HG02943 (cell line): ENCODE measurements around the gene PLEKHO2.

Source experiments
- ATAC-seq: cut with Tn5 transposase; IDR thresholded peaks from one replicate; pipeline ENCODE4 v1.9.1; 2021; ENCODE audit warnings: mild to moderate bottlenecking, low read depth, moderate library complexity; ENCODE audit not compliant: unreplicated experiment

PLEKHO2 gene

DNA sequence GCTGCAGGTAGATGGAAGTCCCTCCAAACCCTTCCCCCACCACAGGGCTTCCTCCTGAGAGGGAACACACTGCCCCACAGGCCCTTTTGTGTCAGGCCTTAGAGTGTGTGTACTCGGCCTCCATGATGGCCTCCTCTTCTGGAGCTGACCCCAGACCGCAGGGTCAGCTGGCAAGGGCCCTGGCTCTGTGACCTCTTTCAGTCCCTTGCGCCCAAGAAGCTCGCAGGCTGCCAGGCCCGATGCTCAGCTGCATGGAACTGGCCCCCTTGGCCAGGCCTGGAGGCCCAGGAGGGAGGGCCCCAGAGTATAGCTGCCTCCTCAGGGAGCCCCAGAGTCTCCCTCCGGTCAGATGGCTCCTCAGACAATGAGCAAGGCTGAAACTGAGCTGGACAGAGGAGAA lies 46.6 kb downstream of the PLEKHO2 start:
- no peak for ATAC-seq

DNA sequence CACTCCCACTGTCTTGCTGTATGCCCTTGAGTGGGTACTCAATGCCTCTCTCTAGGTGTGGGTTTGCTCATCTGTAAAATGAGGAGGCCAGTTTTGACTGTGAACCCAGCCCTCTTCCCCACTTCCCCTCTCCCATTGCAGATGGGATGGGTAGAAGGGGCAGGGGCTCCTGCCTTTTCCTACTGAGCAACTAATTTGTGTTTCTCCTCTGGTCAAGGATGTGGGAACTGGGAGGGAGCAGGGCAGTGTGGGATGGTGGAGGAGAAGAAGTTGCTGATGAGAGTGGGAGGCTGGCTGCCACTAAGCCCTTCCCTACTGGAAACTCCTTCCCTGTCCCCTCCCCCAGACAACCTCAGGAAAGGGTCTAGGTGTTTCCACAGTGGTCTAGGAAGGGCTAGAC lies 49.8 kb downstream of the PLEKHO2 start:
- ATAC-seq, result no peak

DNA sequence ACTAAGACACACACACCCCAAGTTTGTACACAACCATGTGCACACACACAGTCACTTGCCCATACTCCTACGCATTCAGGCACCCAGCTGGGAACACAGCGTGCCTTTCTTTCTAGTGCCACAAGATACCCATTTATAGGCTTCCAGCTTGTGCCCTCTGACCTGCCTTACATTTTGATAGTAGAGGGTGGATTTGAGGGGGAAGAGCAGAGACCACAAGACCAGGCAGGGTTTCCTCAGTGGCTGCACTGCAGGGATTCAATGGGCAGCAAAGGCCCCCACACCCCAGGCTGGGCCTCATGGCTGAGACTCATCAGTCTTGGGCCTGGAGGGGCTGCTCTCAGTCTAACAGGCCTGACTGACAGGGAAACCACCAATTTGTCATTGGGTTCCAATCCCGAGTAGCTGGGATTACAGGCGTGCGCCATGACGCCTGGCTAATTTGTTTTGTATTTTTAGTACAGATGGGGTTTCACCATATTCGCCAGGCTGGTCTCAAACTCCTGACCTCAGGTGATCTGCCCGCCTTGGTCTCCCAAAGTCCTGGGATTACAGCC lies 51.2 kb downstream of the PLEKHO2 start:
- ATAC-seq, result no peak

DNA sequence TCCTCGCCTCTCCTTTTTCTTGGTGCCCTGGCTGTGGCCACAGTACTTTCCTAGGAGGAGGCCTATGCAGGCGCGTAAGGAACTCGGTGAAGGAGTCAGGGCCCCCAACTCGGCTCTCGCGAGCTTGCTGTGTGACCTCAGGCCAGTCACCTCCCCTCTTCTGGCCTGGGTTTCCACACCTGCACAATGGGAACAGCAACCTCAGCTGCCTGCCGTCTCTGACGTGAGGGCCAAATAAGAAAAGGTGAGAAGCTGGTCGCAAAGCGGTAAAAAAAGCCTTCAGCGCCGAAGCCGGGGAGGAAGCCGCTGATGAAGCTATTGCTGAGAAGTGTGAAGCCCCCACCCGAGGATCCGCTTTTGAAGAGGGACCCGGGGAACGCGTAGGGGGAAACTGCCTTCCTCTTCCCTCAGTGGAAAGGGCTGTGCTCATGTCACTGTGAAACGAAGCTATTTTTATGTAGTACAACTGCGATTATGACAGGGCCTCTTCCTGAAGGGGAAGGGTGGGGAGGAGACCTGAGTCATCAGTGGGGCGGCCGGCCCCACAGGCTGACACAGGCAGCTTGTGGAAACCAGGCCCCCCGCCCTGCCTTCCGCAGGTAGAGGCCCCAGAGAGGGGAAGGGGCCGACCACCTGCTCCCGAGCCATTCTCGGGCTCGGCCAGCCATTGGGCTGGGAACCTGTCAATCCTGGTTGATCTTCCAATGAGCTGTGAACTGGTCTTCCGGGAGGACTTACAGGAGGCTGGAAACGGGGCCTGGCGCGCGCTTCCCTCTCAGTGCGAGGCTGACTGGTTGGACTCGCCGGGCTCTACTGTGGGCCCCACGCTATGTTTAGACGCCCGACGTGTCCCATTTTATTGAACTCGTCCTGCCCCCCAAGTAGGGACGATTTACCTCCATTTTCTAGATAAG lies 52.0 kb downstream of the PLEKHO2 start:
- ATAC-seq, result peak; percentile 53

DNA sequence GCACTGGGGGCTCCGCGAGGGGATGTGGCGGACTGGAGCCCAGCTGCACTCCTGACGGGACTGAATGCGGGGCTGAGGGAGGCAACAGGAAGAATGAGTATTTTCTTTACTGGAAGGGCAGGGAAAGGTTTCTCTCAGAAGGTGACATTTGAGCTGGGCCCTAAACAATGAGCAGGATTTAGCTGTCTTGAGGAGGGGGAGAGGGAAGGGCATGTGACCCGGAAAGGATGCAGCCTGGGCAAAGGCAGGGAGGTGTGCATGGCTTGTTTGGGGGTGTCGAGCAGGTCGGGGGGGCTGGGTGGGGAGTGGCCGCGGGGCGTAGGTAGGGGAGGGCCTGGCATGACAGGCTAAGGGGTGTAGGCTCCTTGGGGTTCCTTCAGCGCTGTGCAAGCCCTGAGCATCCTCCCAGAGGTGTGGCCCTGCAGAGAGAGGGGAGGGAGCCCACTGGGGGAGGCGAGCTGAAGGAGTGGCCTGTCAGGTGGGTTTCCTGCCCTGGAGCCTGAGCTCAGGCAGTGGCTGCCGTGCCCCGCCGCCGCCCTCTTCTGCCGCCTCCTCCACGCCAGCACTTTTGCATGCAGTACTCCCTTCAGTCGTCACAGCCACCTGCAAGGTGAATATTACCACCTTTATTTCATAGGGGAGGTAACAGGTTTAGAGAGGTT lies 52.8 kb downstream of the PLEKHO2 start:
- peak; percentile 1 for ATAC-seq

DNA sequence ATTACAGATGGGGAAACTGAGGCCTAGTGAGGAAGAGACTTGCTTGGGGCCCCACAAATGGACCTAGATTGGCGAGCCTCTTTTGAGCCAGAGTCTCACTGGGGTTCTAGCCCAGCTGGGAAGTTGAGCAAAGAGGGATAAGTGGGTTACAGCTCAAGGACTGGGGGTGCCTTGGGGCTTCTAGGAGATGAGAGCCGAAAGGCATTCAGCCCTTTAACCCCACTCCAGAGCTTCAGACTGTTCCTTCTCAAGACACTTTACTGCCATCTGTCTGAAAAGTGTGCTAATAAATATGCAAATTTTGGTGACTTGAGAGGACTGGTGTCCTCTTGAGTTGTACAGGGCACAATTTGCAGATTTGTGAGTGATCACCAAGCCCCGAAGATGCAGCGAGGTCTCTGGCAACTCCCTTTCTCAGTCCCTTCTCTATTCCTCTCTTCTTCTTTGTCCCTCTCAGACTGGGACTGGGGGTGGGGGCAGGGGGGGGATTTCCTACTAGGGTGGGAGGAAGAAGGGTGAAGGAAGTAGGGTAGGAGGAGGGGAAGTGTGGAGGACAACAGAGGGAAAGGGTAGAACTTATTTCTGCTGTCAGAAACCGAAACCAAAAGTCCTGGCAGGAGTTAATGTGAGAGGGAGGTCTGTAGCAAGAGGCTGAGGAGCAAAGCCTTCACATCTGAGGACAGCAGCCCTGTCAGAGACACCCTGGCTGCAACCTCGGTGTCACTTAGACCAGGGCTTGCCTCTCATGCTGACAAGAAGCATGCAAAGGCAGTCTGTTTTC lies 53.8 kb downstream of the PLEKHO2 start:
- ATAC-seq, result no peak

DNA sequence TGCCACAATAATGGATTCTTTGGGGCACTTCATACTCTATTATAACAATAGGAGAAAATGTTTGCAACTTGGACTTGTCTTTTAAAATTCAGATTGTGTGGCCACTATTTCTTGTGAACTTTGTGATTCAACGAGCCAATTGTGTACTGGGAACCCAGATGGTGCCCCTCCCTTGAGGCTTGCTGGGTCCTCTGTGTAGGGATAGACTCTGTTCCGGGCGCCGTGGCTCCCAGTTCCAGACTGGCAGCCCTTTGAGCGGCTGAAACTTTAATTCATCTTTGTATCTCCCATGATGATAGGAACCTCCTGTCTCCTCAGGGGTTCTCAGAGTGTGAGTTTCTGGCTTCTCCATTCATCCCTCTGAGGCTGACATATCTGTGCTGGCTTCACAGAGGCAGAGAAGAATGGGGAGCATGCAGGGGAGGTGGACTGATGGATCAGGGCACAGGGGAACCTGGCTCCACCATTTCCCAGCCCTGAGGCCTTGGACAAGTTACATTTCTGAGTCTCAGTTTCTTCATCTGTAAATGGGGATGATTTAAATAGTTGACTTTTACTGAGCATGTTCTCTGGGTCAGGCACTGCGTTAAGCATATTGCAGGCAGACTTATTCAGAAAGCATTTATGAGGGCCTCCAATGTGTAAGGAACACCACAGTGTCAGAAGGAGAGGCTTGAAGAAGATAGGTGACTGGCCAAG lies 54.8 kb downstream of the PLEKHO2 start:
- ATAC-seq, result no peak

DNA sequence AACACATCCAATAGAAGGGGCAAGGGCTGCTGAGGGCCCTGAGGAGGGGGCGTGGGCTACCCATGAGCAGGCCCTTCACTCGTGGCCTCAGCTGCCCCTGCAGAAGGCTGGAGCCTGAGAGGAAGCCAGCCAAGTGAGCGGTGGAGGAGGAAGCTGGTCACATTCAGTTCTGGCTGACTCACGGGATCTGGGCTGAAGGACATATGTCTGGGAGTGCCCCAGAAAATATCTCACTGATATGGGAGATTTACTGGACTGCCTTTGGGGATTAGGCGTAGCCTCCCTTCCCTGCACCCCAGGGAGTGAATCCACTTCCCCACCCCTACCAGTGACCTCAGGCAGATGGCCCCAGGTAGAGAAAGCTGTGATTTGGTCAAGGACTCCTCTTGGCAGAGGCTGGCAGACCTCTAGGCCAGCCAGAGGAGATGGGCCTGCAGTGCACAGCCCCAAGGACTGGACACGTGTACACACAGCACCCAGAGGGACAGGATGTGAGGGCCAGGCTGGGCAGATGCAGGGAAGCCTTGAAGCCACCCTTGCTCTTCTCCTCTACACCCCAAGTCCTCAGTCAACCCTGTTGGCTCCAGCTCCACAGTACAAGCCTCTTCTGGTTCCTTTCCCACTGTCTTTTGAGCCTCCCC lies 55.8 kb downstream of the PLEKHO2 start:
- no peak for ATAC-seq

DNA sequence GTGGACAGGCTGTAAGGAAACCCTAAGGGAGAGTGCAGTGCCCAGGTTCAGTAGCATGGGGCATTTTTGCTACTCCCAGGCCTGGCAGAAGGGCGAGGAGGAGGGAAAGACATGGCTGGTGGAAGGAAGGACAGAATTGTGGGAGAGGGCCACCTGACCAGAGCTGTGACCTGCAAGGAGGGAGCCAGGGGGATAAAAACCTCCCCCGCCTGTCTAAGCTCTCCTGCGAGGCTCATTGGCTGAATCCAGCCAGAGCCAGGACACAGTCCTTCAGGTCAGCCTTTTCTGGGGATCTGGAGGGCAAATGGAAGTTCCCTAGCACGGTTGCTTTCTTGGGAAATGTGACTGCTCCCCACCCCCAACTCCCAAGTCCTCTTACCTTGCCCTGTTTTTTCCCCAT lies 56.7 kb downstream of the PLEKHO2 start:
- ATAC-seq, result no peak

DNA sequence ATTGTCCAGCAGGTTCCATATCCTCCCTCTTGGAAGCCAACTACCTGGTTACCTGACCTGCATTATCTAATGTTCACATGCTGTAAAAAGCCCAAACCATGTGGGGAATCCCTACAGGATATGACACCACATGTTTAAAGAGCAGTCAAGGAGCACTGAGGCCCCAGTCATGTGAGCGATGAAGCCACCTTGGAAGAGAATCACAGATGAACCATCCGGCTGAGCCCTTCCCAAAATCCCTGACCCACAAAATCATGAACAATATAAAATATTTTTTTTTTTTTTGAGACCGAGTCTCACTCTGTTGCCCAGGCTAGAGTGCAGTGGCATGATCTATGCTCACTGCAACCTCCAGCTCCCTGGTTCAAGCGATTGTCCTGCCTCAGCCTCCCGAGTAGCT lies 59.4 kb downstream of the PLEKHO2 start:
- ATAC-seq, result no peak

DNA sequence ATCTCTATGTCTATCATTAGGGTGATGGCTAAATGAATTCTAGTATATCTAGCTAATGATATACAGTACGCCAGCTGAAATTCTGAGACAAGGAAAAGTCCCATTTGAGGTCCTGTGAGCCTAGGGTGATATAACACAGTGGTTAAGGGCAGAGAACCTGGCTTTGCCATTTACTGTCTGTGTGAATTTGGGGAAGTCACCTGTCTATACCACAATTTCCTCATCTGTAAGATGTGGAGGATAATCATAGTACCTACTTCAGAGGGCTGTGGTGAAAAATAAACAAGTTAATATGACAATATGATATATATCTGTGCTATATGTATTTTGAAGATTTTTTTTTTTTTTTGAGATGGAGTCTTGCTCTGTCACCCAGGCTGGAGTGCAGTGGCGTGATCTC lies 60.2 kb downstream of the PLEKHO2 start:
- ATAC-seq, result no peak

DNA sequence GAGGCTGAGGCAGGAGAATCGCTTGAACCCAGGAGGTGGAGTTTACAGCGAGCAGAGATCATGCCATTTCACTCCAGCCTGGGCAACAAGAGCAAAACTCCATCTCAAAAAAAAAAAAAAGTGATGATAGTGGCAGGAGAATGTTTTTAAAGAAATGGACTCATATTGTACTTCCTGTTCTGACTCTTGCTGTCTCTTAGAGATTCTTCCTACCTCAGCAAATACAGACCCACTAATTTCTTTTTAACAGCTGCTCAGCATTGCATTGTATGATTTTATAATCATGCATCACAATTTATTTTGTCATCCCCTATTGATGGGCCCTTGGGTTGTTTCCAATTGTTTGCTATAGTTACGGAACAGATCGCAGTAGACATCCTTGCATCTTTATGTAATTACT lies 61.1 kb downstream of the PLEKHO2 start:
- ATAC-seq, result no peak

DNA sequence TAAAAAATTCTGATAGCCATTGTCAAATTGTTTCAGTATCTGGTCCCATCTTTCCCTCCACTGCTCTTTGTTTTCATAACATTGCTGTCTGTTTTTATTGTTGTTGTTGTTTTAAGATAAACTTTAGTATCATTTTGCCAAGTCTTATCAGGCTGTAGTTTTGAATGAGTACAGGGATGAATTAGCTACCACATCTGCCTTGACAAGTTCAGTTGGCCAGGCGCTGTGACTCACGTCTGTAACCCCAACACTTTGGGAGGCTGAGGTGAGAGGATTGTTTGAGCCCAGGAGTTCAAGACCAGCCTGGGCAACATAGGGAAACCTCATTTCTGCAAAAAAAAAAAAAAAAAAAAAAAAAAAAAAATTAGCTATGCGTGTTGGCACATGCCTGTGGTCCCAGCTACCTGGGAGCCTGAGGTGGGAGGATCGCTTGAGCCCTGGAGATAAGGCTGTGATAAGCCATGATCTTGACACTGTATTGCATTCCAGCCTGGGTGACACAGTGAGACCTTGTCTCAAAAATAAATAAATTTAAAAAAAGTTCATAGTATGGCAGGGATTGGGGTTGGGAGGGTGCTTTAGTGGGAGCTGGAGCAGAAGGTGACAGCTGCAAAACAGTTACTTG lies 61.7 kb downstream of the PLEKHO2 start:
- no peak for ATAC-seq

DNA sequence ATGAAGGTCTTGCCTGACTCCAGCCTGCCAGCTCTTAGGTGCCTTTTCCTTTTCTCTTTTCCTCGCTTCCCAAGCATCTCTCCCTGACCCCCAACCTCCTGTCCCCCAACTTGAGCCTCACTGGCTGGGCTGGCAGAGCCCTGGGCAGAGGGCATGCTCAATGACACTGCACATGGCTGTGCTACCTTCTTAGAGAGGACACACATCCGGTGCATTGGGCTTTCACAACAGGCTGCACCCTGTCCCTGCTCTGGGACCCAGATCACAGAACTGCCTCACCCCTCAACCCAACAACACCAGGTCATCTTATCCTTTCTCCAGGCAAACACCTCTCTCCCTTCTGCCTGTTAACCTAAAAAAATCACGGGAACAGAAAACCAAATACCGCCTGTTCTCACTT lies 62.5 kb downstream of the PLEKHO2 start:
- ATAC-seq, result no peak

DNA sequence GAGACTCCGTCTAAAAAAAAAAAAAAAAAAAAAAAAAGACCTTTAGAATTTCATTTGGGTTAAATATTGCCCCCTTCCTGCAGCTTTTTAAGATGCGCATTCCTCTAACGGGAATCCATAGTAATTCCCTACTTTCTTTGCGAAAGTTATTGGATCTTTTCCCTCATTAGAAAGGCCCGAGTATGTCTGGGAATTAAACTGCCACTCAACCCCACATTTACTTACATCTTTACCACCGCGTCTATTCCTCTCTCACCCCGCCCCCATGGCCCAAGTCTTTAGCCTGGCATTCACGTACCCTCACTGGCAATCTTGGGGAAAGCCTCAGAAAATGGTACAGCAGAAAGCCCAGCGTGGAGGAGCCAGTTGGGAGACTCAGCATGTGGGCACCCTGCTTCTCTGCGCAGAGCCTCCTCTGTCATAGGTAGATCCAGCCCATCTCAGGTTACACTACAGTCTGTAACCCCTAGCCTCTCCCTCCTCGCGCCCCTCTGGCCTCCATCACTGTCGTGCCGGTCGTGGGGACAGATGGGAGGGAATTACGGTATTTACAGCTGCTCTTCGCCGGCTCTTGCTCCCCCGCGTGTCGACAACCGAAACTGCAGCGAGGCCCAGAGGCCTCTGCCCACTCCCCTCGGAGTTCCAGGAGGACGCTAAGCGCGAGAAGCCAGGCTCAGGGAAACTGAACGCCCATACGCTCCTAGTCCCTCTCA lies 63.6 kb downstream of the PLEKHO2 start:
- ATAC-seq, result no peak

DNA sequence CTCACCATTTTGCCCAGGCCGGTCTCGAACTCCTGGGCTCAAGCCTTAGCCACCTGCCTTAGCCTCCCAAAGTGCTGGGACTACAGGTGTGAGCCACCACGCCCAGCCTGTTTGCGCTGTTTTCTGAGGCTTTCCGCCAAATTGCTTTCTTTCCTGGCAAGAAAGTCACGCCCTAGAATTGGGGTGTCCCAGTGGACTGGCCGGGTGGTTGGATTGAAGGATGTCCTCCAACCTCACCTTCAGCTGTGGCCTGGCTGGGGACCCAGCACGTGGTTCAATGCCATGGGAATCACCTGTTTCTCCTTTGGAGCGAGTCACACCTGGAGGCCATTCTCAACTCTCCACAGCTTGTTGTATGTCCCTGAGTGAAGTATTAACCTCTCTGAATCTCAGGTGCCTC lies 64.2 kb downstream of the PLEKHO2 start:
- no peak for ATAC-seq

DNA sequence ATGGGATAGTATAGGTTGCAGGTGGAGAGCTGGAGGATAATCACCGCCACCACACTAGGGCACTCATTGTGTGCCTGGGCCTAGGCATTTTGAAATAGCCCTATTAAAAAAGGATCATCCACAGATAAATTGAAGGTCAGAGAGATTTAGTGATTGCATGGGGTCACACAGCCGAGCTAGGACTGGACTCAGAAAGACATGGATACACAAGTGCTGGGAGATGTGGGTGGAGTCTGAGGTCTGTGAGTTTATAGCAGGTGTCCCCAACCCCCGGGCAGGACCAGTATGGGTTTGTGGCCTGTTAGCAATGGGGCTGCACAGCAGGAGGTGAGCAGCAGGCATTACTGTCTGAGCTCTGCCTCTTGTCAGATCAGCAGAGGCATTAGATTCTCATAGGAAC lies 64.7 kb downstream of the PLEKHO2 start:
- ATAC-seq, result no peak

DNA sequence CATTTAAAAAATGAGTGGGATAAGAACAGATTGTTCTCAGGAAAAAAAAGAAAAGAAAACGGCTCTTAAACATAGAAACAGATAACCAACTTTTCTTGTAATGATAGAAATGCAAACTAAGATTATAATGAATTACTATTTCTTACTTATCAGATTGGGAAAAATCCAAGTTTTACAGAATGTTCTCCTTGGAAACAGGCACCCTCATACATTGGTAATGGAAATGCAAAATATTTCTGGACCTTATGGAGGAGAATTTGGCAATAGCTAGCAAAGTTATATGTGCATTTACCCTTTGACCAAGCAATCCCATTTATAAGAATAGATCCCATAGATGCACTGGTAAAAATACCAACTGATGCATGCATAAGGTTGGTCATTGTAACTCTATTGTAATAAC lies 66.3 kb downstream of the PLEKHO2 start:
- ATAC-seq, result no peak

DNA sequence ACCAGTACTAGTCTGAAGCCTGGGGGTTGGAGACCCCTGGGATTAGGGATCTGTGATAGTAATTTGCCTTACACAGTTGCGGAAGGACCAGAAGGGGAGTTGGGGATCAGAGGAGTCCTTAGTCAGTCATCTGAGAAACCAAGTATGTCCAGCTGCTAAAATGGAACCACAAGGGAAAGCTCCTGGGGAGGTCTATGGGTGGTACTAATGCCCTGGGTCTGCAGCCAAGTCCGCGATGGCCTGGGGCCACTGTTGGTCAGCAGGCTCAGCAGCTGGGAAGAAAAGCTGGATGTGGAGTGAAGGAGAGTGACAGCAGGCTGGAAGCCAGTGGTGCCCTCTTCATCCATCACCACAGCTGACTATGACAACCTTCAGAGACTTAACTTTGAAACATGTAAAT lies 67.8 kb downstream of the PLEKHO2 start:
- ATAC-seq, result no peak
